GM18519 (cell line): Measurements from ENCODE around the gene TRMT61A.
"Not testable (repeated sequence)": the region's sequence is repeated elsewhere in the genome, so short reads cannot be mapped to it uniquely, and the experiment has no call there.

Experiments
- ATAC-seq: cut with Tn5 transposase; IDR thresholded peaks from one replicate; pipeline ENCODE4 v1.9.1; 2021; ENCODE audit warnings: mild to moderate bottlenecking, moderate library complexity; ENCODE audit not compliant: unreplicated experiment, low FRiP score

Gene TRMT61A

GRCh38 chr14:103521951-103522563 lies 6.9 kb upstream of the TRMT61A start:
- no peak for ATAC-seq

GRCh38 chr14:103522649-103523574 lies 6.1 kb upstream of the TRMT61A start, which contains the start of gene CKB:
Gene CKB, minus strand, starts transcription at chr14:103522830. Its CDS starts 337 bp downstream, at chr14:103522493.
- no peak for ATAC-seq

- ATAC-seq = no peak
These were observed 5.4 kb upstream of the TRMT61A start for GRCh38 chr14:103523575-103523954.

- ATAC-seq = no peak
These were observed 4.7 kb upstream of the TRMT61A start for GRCh38 chr14:103524002-103524935.

- not testable (repeated sequence) for ATAC-seq
These were observed 3.4 kb upstream of the TRMT61A start for GRCh38 chr14:103525430-103526246.

GRCh38 chr14:103526247-103526913 lies 2.6 kb upstream of the TRMT61A start:
- ATAC-seq = no peak

- ATAC-seq = no peak
These were observed 2.1 kb upstream of the TRMT61A start for GRCh38 chr14:103526914-103527248.

GRCh38 chr14:103527408-103528145 lies 1.4 kb upstream of the TRMT61A start:
- no peak for ATAC-seq

GRCh38 chr14:103528146-103528586 lies 830 bp upstream of the TRMT61A start:
- no peak for ATAC-seq

- ATAC-seq = no peak
These were observed 678 bp downstream of the TRMT61A start for GRCh38 chr14:103529383-103530365.

- no peak for ATAC-seq
These were observed 1.4 kb downstream of the TRMT61A start for GRCh38 chr14:103530390-103530789.

GRCh38 chr14:103530831-103531230 lies 1.8 kb downstream of the TRMT61A start:
- ATAC-seq = no peak

- ATAC-seq = no peak
These were observed 2.6 kb downstream of the TRMT61A start for GRCh38 chr14:103531421-103532215.

GRCh38 chr14:103532216-103533136 lies 3.5 kb downstream of the TRMT61A start:
- ATAC-seq = no peak

- no peak for ATAC-seq
These were observed 4.4 kb downstream of the TRMT61A start for GRCh38 chr14:103533137-103533998.
